HTERT RPE-1 (cell line): ENCODE data around the gene MRPS22.

Experiments
- in situ Hi-C: fragments of 300-500 bp; cut with MboI; formaldehyde crosslinking; loops from 4 replicates; pipeline ENCODE4 v1.14.3; 2020; ENCODE audit warnings: low sequenced_read_pairs

Gene MRPS22

GRCh38 chr3:139343895-139344856 is at the start of gene MRPS22:
Gene MRPS22, plus strand, starts transcription at chr3:139344020. Its CDS starts 7 bp downstream, at chr3:139344027.
- in situ Hi-C loops, result no loop called here

GRCh38 chr3:139295040-139295439 is 48.8 kb upstream of the MRPS22 start:
- in situ Hi-C loops, result no loop called here

GRCh38 chr3:139296141-139296718 is 47.6 kb upstream of the MRPS22 start:
- in situ Hi-C loops, result no loop called here

GRCh38 chr3:139297588-139298311 is 46.1 kb upstream of the MRPS22 start:
- in situ Hi-C loops, result no loop called here

- in situ Hi-C loops, result no loop called here
Observed at GRCh38 chr3:139299261-139300132, 44.3 kb upstream of the MRPS22 start.

GRCh38 chr3:139300416-139300815 is 43.4 kb upstream of the MRPS22 start:
- in situ Hi-C loops, result no loop called here

- in situ Hi-C loops, result no loop called here
Observed at GRCh38 chr3:139301183-139301582, 42.6 kb upstream of the MRPS22 start.

- in situ Hi-C loops, result no loop called here
Observed at GRCh38 chr3:139301654-139302053, 42.2 kb upstream of the MRPS22 start.

GRCh38 chr3:139302084-139302800 is 41.6 kb upstream of the MRPS22 start:
- in situ Hi-C loops, result no loop called here

GRCh38 chr3:139302801-139303113 is 41.1 kb upstream of the MRPS22 start:
- in situ Hi-C loops, result no loop called here

GRCh38 chr3:139303216-139303615 is 40.6 kb upstream of the MRPS22 start:
- in situ Hi-C loops, result no loop called here

- in situ Hi-C loops, result no loop called here
Observed at GRCh38 chr3:139304383-139304782, 39.4 kb upstream of the MRPS22 start.

- in situ Hi-C loops, result no loop called here
Observed at GRCh38 chr3:139306078-139306477, 37.7 kb upstream of the MRPS22 start.

- in situ Hi-C loops, result no loop called here
Observed at GRCh38 chr3:139307072-139307491, 36.7 kb upstream of the MRPS22 start.

GRCh38 chr3:139307601-139308555 is 35.9 kb upstream of the MRPS22 start:
- in situ Hi-C loops, result no loop called here

GRCh38 chr3:139308560-139308959 is 35.3 kb upstream of the MRPS22 start:
- in situ Hi-C loops, result no loop called here

- in situ Hi-C loops, result no loop called here
Observed at GRCh38 chr3:139309061-139309591, 34.7 kb upstream of the MRPS22 start.

GRCh38 chr3:139309880-139310279 is 33.9 kb upstream of the MRPS22 start:
- in situ Hi-C loops, result no loop called here

GRCh38 chr3:139310474-139310933 is 33.3 kb upstream of the MRPS22 start:
- in situ Hi-C loops, result no loop called here
